Kidney glomerular epithelial cell (primary cell): Measurements from ENCODE around the gene HECW1.
"Not testable (repeated sequence)": the region's sequence is repeated elsewhere in the genome, so short reads cannot be mapped to it uniquely, and the experiment has no call there.

ENCODE experiments used
- DNase-seq: peaks from one replicate; lab custom pipeline; 2025; lab: John Stamatoyannopoulos, UW

Gene HECW1

DNA sequence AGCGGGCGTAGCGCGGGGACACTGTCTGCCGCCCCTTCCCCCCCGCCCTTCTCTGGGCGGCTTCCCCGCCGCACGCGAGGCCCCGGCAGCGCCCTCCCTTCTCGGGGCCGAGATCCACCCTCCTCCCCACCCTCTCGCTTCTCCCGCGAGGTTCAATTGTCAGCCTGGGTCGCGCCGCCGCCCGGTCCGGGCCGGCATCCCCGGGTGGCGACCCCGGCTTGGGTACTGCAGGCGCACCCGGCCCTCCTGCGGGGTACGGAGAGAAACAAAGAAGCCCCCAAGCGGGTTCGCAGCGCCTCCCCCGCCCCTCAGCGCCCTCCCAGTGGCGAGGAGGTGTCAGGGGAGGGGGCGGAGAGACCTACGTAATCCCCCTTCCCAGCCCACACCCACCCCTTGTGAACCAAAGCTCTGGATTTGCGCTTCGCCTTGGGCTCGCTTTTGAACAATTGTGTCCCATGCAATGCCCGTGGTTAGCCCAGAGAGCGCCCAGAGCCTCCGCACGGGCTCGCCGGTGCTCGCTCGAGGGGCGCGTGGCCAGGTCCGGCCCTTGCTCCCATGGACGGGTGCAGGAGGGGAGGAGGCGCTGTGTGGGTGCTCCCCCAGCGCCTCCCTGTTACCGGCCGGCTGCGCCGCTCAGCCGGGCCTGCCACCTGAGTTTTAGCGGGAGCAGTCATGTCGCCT lies 634 bp downstream of the HECW1 start:
- DNase-seq = no peak

DNA sequence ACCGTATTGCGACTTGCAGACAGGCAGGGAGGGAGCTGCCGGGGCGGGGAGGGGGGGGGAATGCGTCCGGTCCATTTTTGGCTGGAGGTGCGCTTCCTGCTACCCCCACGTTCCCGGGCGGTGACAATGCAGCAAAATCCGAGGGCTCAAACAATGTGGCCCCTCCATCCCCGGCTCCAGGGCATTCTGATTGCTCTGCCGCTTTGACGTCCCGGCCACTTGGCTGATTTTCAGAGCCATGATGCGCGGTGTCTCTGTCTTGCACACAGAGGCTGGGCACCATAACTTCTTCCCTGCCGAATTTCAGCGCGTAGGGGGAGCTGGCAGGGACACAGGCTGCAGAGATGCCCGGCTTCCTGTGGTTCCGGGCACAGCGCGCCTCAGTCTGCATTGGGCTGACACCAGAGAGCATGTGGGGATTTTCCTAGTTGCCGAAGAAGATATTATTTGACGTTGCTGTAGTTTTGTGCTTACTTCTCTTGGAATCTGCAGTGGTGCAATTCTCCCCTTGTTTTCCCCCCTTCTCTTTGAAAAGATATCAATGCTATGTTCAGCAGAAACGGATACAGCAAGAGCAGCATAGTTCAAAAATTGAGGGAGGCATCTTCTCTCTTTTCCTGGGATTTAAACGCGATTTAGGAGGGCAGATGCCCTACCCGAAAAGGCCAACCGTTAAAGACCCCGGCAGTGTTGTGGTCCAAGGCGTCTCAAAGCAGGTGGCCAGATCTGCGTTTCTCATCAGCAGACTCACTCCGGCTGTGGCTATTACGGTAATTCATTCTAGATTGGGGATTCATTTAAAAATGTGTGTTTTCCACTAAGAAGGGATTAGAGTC lies 1.4 kb downstream of the HECW1 start:
- no peak for DNase-seq

DNA sequence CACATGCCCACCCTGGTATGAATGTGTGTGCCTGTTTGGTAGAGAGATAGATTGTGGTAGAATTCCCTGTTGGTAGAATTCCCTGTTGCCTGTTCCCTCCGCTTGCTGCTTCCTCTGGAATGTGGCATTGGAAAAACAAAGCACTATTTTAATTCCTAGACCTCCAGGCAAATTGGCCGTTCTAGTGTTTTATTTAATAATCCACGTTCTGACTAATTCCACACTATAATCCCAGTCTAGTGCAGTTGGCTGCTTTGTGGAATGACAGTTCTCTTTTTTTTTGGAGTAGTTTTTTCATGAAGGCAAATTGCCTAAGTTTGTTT lies 2.0 kb downstream of the HECW1 start:
- DNase-seq = no peak

GRCh38 chr7:43116451-43116850 lies 4.0 kb downstream of the HECW1 start:
- no peak for DNase-seq

DNA sequence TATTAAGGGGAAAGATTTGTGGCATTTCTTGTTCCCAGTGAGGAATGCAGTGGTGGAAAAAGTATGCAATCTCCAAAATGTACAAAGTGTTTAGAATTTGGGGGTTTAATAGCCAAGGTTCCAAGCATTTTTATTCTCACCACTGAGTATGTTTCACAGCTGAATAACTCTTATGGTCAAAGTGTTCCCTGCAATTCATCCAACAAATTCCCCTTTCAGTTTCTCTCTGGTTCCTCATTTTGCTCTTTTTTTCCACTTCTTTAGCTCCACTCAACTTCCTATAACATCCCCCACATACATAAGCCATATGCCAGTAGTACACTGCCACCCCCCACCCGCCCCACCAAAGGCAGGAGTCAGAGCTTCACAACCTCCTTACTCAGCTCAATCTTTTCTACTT lies 4.6 kb downstream of the HECW1 start:
- no peak for DNase-seq

DNA sequence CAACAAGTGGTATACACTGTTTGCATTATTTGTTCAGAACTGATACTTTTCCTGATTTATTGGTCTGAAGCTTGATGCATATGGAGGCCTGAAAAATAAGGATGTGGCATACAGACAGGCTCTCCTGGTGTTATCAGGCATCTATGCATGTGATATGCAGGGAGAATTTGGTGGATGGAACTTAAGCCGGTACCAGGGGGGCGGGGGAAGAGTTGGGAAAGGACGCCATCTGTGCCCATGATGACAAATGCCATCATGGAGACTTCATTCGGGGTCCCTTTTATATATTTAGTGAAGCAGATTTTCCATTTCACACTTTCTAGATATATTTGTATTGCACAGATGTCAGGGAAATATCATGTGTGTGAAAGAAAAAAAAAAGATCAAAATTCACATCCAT lies 5.4 kb downstream of the HECW1 start:
- DNase-seq = no peak

GRCh38 chr7:43118313-43118712 lies 5.9 kb downstream of the HECW1 start:
- DNase-seq = no peak

DNA sequence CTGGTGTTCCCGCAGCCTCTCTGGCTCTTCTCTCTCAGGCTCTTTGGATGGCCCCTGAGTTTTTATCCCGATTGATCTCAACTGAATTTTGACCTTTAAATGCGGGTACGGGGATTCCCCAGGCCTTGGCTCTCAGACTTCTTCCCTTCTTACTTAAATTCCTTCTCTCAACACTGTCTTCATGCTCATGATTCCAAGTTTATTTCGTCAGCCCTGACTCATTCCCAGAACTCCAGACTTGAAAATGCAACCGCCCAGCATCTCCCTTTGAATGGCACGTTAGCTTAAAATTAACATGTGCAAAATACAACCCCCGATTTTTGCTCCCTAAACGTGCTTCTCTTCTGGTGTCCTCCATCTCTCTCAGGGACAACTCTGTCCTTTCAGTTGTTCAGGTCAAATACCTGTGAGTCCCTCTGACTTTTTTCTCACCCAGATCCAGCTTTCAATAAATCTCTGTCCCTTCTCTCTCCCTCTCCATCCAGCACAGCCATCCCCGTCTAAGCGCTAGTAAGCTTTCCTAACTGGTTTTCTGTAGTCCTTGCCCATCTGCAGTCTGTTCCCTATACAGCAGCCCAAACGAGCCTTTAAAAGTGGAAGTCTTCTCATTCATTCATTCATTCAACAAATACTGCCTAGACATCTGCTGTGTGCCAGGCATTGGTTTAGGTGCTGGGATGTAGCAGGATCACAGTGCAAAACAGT lies 7.1 kb downstream of the HECW1 start:
- no peak for DNase-seq

- no peak for DNase-seq
These were observed 9.5 kb downstream of the HECW1 start for GRCh38 chr7:43121973-43122372.

DNA sequence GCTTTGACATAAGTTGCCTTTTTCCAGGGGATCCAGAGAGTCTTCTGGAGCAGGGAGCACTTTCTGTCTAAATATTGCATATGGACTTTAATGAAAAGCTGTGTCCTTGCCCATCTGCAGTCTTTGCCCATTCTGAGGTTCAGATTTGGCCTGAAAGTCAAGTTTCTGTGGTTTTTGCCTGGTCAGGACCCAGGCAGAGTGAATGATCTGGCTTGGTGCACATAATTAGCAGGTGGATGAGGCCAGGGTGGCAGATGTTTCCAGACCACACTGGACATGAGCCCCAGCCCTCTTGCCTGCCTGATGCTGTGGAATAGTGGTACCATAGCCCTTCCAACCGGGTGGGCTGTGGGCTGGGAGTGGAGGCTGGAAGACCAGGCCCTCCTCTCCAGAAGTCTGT lies 11.0 kb downstream of the HECW1 start:
- no peak for DNase-seq

DNA sequence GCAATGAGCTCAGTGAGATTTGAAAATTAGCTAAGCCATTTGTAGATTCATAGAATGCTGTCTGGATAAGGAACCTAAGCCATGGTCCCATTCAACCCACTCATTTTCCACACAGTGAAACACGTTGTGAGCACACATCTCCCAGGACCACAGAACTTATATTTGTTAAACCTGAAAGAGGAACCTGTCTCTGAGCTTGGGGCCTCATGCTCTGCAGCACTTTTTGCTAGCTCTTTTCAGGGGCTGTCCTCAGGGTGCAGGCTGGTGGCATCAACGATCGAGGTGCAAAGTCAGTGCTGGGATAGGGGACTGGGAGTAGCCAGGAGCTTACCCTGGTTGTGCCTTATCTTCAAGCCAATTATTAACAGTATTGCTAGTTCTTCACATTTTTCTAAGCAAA lies 11.9 kb downstream of the HECW1 start:
- DNase-seq = no peak

- DNase-seq = no peak
These were observed 17.9 kb downstream of the HECW1 start for GRCh38 chr7:43130347-43130746.

DNA sequence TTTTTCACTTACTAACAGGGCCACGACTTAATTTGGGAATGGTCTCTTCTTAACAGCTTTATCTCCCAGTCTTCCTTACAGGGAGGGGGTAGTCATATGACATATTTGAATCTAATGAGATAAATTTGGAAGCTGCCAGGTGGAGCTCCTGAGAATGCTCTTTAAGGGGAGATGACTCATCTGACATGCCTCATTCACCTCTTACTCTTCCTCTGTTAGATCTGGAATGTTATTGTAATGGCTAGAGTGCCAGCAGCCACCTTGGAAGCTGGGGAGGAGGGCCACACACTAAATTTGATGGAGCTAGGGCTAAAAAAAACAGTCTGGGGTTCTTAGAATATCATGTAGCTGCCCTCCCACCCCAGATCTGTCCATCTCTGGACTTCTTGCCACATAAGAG lies 22.7 kb downstream of the HECW1 start:
- DNase-seq = peak; percentile 33

- DNase-seq = no peak
These were observed 23.6 kb downstream of the HECW1 start for GRCh38 chr7:43136064-43136463.

- not testable (repeated sequence) for DNase-seq
These were observed 24.8 kb downstream of the HECW1 start for GRCh38 chr7:43137121-43137744.

DNA sequence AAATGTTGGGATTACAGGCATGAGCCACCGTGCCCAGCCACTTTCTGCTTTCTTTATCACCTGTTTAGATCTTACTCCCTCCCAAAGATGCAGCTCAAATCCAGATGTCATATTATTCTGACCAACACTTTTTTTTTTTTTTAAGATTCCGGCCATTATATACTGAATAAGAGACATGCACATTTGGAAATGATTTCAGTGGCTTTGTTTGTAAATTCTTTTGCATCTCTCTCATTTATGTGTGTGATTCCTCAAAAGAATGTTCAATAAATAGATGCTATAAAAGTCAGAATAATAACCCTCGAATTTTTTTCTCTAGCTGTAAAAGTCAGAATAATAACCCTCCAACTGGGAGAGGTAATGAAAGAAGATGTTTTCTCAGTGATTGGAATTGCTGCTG lies 25.4 kb downstream of the HECW1 start:
- DNase-seq = no peak

DNA sequence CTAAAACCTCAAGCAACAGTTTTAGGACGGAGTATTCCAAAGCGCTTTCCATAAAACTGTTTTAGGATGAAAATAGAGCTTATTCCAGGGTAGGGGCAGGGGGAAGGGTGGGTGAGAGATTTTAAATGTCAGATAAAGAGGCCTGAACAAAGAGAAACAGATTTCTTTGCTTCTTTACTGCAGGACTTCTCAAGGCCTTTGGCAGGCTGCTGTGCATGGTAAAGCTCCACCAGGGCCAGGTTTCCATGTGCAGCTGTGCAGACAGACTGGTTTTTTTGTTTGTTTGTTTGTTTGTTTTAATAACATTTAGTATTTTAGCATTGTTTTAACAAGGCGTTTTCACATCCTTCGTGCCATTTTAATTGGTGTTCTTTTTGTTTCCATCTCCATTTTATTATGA lies 26.3 kb downstream of the HECW1 start:
- no peak for DNase-seq

GRCh38 chr7:43139137-43139536 lies 26.7 kb downstream of the HECW1 start:
- DNase-seq = no peak

DNA sequence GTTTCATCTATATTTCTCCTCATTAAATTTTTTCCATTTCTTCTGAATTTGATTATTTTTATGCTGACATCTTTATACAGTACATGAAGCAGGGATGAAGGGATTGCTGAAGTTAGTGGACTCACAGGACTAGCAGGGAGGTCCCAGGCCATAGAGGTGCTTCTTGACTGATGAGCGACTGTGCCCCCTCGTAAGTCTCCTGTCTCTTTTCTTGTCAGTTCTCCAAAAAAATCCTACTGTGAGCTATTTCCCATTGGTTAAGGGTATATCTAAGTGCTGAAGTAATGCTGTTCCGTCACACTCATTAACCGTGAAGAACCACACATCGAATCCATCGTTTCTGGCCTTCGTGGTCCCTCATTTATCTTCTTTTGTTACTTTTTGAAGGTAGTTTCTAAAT lies 27.7 kb downstream of the HECW1 start:
- no peak for DNase-seq

DNA sequence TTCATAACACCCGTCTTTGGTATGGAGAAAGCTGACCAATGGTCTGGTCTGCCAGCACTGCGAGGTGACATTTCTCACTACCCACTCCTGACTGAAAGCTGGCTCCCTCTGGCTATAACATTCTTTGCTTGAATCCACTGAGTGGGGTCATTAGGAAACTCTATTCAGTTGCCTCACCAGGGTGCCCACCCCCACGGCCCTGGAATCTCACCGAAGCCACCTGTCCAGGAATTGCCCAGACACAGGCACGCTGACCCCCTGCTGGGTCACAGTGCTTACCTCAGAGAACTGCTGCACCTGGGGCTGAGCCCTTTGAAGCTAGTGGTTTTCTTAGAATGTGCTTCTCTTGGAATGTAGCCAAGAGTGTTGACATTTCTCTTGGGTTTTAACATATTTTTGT lies 28.6 kb downstream of the HECW1 start:
- DNase-seq = no peak

DNA sequence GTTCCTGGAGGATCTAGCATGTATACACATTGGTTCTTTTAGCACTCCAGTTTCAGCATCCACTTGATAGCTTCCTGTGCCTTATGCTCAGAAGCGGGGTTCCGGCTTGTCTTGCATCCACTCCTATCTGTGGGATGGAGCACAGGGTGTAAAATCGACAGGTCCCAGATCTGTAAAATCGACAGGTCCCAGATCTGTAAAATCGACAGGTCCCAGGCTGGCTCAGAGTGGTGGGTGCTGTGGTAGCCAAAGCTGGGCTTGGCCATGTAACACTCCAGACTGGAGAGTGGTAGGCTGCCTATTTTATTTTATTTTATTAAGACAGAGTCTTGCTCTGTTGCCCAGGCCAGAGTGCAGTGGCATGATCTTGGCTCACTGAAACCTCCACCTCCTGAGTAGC lies 30.3 kb downstream of the HECW1 start:
- no peak for DNase-seq

DNA sequence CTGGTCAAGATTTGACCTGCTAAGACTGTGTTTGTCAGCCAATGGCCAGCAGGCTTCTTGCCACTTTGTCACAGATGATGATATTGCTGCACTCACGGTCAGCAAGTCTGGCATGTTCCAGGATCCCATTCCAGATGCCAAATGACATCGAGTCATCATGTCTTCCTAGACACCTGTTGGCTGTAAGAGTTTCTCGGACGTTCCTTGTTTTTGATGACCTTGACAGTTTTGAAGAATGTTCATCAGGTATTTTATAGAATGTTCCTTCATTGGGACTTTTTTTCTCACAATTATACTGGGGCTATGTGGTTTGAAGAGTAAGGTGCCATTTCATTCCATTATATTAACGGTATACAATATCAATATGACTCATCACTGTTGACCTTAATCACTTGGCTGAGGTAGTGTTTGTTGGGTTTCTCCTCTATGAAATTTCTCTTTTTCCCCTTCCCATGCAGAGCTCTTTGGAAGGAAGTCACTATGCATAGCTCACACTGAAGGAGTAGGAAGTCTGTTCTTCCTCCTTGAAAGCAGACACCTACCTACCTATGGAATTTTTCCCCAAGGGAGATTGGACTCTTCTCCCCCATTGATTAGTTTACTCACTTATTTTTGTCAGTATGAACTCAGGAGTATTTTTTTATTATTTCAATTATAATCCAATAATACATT lies 31.6 kb downstream of the HECW1 start:
- no peak for DNase-seq
